Measurements from ENCODE around the gene SH2B3.
A peak's percentile ranks its signal among the peaks of the same experiment; 100 is the strongest.
"Not testable (repeated sequence)": the region's sequence is repeated elsewhere in the genome, so short reads cannot be mapped to it uniquely, and the experiment has no call there.

Gene SH2B3

DNA sequence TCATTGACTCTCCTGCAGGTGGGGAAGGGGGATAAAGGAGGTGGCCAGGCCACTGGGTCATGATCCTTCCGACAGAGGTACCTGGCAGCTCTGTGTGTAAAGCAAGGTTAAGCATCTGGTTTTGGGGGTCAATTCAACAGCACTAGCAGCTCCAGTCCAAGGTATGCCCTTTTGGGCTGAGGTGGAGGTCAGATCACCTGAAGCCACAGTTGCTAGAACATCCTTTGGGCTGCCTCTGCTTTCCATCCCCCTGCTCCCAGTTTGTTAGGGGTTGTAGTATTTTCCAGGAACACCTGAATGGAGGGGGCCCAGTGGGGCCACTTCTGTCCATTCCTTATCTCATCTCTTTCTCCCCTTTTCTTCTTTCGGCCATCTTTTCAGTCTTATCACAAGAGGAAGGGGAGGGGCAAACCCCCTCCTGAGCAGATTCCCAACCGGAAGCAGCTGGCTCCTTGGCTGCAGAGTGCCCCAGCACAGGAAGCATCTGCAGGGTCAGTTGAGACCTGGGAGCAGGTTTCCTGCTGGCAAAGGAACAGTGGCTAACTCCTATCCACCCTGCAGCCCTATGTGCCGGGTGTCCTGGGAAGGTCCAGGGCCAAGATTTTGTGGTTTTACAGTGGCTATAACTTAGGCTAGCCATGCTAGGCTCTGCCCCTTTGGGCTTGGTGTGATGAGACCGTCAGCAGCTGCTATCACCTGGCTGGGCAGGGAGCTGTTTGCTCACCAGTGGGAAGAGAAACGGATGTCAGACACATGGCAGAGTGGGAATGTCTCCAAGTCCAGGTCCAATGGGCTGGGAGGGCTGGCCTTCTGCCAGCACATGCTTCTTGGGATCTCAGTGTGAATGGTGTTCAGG, 40.2 kb downstream of the SH2B3 start:
- DNase-seq, result peak; percentile 74

DNA sequence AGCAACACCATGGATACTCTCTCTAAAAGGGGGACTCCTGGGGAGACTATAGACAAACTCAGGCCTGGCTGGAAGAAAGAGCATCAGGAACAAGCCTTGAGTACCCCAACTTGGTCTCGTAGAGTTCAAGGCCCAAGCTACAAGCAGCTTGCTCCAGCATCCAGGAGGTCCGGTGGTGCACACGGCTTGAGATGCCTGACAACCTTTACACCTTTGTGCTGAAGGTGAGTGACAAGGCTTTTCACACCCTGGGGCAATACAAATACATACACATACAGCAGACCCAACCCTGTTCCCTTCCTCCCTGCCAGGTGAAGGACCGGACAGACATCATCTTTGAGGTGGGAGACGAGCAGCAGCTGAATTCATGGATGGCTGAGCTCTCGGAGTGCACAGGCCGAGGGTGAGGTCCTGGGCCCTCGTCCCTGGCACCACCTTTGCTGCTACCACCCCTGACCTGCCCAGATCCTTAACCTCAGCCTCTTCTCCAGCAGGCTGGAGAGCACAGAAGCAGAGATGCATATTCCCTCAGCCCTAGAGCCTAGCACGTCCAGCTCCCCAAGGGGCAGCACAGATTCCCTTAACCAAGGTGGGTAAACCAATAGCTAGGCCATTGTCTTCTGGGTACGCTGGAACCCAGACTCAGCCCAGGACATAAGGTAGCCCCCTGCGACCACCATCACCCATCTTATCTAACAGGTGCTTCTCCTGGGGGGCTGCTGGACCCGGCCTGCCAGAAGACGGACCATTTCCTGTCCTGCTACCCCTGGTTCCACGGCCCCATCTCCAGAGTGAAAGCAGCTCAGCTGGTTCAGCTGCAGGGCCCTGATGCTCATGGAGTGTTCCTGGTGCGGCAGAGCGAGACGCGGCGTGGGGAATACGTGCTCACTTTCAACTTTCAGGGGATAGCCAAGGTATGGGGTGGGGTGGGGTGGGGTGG, 41.2 kb downstream of the SH2B3 start:
- no peak for DNase-seq

DNA sequence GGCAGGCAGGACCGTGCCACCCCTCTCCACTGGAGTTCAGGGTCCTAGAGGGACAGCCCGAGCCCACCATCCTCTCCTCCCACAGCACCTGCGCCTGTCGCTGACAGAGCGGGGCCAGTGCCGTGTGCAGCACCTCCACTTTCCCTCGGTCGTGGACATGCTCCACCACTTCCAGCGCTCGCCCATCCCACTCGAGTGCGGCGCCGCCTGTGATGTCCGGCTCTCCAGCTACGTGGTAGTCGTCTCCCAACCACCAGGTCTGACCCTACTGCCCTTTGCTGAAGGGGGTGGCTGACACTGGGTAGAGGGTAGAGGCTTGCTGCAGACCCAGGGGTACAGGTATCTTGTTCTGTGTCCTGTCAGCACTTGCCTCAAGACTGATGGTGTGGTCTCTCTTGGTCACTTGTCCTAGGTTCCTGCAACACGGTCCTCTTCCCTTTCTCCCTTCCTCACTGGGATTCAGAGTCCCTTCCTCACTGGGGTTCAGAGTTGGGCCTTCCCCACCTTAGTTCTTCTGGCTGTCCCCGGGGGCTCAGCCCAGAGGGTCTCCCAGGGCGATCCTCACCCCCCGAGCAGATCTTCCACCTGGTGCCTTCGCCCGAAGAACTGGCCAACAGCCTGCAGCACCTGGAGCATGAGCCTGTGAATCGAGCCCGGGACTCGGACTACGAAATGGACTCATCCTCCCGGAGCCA, 42.0 kb downstream of the SH2B3 start:
- no peak for DNase-seq

DNA sequence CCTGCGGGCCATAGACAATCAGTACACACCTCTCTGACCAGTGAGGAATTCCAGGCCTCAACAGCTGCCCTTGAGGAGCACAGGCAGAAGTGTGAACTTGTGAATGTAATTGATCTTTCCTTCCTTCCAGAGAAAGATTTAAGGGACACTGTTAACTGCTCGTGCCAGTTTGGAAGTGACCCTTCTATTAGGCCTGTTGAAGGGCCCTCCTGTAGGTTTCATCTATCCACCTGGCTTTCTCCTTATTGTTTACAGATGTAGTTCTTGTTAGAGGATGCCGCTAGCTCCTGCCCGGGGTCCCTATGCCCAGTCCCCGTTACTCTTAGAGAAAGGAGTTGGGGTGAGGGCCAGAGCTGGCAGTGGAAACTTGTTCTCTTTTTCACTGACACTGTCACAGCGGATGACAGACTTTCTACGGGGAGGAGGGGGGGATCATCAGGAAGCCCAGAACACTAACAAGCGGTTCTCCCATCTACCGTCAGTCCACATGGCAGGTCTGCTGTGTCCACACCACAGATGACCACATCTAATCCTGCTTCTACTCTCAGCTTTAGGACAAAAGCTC, 42.6 kb downstream of the SH2B3 start:
- no peak for DNase-seq

DNA sequence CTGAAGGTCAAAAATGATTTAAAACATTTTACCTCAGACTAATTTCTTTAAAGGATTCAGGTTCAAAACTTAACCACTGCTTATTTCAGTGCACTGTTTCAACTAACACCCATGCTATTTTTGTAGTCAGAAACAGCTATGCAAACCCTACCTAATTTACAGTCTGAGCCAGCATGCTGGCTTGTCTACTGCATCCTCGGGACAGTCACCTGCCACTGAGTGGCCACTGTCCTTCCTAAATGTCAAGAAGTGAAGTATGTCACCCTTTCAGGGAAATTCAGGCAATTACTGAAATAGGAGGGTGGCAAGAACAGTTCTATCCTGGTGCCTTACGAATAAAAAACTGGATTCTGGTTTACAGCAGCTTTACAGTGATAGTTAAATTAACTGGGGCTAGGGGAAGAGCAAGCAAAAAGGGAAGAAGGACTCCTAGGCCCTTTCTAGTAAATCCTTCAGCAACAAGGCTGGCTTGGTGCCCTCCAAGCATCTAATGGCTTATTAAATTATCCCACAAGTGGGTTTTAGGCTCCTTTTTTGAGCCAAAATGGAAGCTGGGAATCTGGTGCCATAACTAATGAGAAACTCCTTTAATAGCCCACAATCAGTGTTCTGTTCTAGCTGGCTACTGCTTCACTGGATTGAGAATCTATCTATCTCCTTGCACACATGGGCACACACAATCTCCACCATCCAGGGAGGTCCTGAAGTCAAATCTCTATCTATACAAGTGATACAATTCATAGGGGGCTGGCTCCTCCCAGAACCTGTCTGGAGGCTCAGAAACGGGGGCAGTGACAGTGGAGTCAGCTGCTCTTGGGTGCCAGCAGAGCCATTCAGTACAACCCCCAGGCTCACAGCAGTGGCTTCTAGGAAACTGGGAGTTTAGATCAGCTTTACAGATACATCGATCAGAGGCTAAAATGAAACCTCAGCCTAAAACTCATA, 43.4 kb downstream of the SH2B3 start:
- DNase-seq, result no peak

DNA sequence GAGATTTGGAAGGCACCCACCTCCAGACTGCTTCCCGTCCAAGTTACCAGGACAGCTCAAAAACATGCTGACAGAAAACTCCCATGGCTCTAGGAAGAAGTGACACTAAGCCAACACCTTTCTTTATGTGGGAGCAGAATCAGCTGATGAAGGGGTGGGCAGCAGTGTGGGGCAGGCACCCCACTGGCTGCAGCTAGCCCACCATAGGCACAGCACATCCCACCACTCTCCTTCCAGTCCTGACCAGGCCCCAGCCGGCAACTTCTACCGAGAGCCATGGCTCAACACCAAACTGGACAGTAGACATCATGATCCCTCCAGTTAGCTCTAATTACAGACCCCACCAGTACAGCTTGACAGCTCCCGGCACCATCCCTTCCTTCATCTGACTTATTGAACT, 45.0 kb downstream of the SH2B3 start:
- DNase-seq, result no peak

DNA sequence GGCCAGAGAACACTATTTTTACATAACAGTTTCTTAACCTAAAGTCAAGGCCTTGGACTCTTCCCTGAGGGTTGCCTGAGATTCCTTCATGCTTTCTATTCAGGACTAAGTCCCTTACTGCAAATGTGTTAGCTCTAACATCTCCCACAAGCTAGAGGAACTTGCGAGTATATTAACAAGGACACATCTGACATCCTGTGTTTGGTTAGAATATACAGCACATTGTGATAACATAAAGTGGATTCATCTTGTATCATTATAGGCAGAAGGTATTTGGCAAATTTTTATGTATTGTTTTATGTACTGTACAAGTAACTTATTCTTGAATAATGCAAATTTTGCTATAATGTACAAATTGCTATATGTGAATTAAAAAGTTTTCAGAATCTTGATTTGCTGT, 45.5 kb downstream of the SH2B3 start:
- DNase-seq, result no peak

DNA sequence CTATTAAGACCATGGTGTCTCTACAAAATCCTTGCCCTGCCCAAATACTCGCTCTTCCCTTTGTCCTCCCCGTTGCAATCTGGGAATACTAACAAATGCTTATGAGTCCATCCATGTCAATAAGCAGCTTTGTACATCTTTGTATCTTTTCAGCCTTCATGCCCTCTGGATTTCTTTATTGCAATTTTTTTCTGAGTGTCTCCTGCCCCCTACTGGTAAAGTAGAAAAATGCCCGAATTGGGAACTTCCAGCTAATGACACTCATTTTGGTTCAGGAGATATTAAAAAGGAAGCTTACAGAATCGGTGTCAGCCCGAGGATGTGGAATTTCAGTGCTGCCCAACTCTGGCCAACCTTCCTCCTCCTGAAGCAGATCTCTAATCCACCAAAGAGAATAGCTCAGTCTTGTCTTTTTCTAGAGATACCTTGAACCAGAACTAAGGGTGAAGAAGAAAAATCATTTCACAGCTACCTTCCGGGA, 46.0 kb downstream of the SH2B3 start:
- peak; percentile 72 for DNase-seq

DNA sequence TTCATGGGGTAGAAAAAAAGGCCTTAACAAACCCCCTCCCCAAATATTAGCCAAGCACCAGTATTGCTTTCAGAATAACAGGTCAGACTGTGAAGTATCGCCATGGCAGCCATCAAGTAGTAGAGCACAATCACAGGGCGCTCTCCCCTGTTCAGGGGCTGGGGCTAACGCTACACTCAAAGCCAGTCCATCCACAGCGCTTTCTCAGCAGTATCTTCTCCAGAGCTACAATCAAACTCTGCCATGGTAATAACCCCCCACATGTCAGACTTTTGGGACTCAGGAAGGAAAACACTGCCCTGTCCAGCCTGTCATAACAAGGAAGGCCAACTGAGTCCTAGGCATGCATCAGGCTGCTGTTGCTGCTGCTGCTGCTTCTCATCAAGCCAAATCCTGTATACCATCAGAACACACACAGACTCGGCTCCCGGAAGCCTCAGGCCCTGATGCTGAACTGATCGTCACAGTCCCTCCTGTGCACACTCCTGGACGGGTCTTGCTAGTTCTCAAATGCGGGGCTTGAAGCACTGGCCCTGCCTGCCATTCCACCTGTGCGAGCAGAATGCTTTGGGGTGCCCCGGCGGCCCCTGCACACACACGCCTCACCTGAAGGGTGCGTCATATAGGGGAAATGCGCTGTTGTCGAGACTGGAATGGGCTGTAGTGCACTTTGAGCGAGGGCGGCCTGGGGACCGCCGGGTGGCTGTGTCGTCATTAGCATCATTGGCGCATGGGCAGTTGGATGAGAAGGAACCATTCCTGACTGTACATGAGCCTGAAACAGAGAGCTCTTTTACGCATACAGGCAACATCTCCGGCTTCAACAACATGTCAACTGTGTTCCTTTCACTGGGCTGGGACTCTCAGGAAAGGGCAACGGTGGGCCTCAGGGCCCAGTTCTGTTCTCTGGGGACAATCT, 47.6 kb downstream of the SH2B3 start:
- DNase-seq, result no peak

DNA sequence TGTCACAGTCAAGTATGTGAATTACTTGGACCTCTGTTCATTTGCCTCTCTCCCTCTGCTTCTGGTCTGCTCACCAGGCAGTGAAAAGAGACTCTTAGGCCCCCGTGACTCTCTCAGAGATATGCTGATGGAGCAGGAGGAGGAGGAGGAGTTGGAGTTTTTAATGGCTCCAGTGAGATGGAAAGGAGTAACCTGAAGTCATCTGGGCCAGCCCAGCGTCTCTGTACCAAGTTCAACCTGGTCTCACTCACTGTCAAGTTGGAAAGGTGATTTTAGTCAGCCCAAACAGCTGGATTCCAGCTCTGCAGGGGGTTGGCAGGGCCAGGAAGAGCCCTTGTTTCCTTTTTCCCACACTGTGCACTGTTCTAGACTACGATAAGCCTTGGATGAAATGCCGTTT, 48.6 kb downstream of the SH2B3 start:
- DNase-seq, result no peak

DNA sequence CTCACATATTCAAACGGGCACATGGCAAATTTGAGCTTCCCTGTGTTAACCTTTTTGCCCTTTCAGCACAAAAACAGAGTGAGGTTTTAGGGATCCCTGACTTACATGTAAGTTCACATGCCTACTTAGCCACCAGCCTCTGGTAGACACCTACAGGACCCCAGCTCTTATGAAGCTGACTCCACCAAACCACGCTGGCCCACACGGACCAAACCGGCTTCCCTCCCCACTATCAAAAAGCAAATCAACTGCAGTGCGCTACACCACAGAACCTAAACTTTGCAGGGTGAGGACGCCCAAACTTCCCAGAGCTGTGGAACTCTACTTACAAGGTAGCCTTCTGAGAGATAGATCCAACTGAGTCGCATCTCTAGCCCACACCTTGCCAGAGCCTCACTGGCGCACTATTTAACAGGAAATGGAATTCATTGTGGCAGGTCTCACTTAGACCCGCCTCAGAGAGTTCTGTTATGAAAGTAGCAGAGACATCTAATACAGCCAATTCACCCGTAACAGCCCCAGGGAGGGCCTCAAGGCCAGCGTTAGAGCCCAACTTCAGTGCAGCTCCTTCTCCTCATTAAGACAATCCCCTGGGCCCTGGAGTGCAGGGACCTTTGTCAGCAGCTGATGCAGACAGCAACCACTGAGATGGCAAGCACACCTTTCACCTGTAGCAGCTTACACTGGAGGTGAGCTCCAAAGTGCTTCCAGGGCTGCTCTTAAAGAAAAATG, 49.2 kb downstream of the SH2B3 start:
- DNase-seq, result no peak

DNA sequence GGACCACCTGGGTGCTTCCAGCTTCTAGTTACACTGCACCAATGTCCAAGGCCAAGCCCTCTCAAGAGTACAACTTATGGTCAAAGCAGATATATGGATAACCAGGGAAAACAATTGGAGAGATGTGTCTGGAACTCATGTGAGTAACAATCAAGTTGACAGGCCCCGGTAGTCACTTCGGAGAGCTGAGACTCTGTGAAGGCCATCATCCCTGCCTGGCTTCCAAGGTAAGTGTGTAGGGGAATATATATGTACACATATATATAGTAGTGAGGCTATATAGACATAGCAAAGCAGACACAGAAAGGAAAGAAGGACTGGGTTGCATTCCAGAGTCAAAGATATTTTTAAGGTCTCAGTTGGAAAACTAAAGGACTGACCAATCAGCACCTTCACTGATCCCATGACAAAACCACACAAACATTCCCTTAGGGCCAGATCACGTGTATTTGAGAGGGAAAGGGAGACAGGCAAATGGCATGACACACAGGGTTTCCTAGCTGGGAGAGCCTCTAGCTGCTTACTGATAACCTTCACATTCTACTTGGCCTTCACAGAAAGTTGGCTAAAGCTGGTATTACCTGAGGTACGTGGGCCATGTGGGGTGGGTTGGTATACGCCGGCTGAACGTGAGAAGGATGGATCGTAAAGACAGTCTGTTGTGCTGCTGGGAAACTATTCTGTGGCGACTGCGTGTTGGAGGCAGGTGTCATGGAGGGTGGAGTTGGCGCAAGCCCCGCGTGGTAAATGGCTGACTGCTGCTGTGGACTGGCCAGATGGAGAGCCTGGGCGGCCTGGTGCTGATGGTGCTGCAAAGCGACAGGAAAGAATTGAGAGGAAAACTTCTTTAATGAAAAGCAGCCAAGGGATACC, 50.0 kb downstream of the SH2B3 start:
- DNase-seq, result no peak

DNA sequence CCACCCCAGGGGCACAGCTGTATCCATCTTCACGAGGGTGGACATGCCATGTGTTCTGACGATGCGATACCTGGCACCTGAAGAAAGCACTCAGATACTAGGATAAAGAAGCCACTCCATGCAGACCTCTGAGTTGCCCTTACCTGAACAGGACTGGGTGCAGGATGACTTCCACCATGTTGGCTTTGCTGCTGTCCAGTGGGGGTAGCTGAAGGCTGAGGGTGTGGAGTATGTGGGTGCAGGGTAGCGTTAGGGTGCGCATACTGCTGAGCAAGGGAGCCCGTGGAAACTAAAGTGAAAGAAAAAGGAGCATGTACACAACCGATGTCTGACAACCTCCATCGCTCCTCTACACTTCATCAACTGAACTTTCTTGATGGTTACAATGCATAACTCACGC, 51.3 kb downstream of the SH2B3 start:
- no peak for DNase-seq

DNA sequence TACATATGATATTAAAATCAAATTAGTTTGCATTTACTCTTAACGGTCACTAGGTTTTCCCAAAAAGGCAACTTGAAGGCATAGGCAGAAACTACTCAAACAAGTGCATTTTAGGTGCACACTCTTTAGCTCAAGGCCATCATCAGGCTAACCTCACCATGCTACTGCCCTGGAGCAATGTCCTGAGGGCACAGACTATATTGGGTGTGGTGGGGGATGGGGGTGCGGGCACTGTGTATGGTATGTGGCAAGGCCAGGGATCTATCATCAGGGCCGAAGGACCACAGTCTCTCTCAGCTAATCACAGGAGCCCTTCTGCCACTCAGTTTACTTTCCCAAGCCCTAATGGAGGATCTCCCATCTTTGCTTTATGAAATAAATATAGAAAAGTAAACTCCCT, 51.9 kb downstream of the SH2B3 start:
- no peak for DNase-seq

DNA sequence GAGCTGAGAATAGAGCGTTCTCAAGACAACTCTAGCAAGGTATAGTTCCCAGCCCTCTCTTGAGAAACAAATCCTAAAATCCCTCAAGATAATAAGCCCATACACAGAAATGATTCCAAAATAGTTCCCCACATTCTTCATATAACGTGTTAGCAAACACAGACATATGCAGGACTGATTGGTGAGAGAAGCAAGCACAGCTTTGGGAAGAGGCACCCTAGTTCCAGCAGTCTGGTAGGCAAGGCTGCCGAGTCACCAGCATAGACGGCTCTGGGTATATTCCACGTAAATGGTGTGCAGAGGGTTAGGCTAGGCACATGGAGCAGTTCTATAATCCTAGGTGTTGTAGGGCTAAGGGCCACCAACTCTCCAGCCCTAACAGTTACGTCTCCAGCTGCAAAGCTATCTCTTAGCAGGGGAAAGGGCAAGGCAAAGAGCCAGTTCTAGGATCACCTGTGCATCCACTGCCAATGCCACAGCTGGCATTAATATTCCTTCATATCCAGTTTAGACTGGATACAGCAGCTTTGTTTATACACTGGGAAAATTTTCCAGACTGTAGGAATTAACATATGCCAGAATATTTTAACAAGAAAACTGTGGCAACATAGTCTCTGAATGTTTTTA, 52.9 kb downstream of the SH2B3 start:
- peak; percentile 2 for DNase-seq

DNA sequence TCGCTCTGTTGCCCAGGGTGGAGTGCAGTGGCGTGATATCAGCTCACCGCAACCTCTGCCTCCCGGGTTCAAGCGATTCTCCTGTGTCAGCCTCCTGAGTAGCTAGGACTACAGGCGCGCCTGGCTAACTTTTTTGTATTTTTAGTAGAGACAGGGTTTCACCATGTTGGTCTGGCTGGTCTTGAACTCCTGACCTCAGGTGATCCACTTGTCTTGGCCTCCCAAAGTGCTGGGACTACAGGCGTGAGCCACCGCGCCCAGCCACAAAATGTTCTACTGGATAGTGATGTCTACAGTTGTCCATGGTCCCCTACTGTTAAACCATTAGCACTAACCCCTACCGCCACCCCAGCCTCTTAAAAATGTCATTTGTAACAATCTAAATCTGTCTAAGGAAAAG, 54.4 kb downstream of the SH2B3 start:
- not testable (repeated sequence) for DNase-seq

DNA sequence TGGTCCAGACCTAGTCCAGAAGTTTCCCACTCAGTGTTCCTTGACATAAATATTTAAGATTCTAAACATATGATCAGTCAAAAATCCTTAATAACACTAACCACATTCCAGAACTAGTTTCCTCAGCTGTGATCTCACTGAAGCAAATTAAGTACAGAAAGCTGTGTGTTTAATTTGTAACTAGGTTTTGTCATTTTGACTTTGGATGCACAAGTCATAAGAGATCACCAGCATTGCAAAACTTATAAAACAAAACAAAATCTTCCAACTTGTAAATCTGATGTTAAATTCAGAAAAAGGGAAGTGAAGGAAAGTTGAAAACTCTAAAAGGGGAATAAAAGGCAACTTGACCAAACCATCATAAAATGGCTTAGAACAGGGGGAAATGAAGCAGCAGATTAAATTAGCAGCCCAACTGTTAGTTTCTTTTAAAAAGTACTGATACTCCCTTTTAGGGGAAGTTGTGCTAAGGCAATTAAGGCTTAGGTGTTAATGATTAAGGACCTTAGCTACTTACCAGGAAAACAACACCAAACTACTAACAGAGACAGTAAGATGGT, 56.6 kb downstream of the SH2B3 start:
- DNase-seq, result no peak
